ENCODE results near the gene ATF6. TPM values are rescaled to one million over a fixed set of nuclear protein-coding genes. Genes with fewer than 3 reads are reported as not detected.
A peak's percentile ranks its signal among the peaks of the same experiment; 100 is the strongest.

ATF6 gene, protein sequence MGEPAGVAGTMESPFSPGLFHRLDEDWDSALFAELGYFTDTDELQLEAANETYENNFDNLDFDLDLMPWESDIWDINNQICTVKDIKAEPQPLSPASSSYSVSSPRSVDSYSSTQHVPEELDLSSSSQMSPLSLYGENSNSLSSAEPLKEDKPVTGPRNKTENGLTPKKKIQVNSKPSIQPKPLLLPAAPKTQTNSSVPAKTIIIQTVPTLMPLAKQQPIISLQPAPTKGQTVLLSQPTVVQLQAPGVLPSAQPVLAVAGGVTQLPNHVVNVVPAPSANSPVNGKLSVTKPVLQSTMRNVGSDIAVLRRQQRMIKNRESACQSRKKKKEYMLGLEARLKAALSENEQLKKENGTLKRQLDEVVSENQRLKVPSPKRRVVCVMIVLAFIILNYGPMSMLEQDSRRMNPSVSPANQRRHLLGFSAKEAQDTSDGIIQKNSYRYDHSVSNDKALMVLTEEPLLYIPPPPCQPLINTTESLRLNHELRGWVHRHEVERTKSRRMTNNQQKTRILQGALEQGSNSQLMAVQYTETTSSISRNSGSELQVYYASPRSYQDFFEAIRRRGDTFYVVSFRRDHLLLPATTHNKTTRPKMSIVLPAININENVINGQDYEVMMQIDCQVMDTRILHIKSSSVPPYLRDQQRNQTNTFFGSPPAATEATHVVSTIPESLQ
- total RNA-seq (10 to 100 TPM; 18.7 to 27.6 (median 21.9) TPM), total RNA-seq (84.2 to 223 (median 122) reads per million in 29 experiments)
- 29.2 TPM for total RNA-seq (2013)

DNA sequence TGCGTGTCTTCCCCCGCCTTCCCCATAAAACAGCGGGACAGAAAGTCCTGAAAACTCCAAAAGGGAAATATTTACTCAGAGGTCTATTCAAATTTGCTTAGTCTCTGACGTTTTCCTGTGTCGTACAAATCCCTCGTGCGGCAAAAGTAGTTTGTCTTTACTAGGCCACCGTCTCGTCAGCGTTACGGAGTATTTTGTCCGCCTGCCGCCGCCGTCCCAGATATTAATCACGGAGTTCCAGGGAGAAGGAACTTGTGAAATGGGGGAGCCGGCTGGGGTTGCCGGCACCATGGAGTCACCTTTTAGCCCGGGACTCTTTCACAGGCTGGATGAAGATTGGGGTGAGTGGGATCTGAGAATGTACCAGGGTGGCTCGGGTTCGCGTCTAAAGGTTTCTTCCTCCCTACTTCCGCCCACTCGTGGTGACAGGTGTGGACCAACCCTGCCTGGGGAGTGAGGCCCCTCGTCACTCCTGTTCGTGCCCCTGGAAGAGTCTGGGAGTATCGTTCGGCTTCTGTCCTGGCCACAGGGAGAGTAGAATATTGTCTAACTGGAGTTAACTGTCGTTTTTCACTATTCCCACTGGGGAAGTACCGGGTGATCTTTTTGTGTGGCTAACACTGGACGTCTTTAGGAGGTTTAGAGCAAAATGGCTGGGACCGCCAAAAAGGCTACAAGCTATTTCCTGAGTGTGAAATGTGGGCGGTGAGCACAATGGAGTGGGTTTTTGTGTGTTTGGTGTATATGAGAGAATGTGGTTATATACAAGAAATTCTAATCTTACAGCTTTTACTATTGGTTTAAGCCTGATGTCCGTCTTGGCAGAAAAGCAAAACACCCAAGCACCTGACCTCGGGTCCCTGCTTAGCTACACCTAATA lies at the start of gene ATF6:
ATF6 (plus strand) TSS at position 219 of the 880 bp plus-strand sequence; CDS start at position 260, 41 bp downstream.
- CTCF ChIA-PET, result interaction anchor here in 1 of 2 donors (0.5 to 1.7 kb wide), 8 partner anchors 17 to 996 kb away, joined by 3 to 6 read pairs (median 3); partner anchors contain the start of gene DUSP12
- POLR2A ChIA-PET, result interaction anchor here (0.6 to 0.9 kb wide), 4 partner anchors 10 to 756 kb away, joined by 3 to 9 read pairs (median 4); no protein-coding TSS in a partner anchor

GRCh38 chr1:161718559-161719324 lies 47.4 kb upstream of the ATF6 start:
- no peaks in the 10 kb centered on the region for H3K4me1 ChIP-seq (ENCODE audit: control insufficient read depth in 1 of 2, extremely low read depth in 1 of 2, insufficient read depth in 2 of 2, low read length in 2 of 2)
- H3K27me3 Mint-ChIP-seq, result peaks cover 0 to 6% of the 10 kb centered on the region in 2 donors

More for the DNA sequence above, at the start of gene ATF6:
- ATAC-seq (replicated peaks in 1 of 4), result peak; percentile 79 to 82 (median 82)
- peak within 1 kb of the TSS; percentile 99 to 100 (median 99) for H3K4me3 Mint-ChIP-seq
- no peaks in the 10 kb centered on the region for H3K9me3 ChIP-seq
- peaks cover 42 to 45% (median 45%) of the 10 kb centered on the region in 3 donors for H3K4me1 Mint-ChIP-seq
- peak within 1 kb of the TSS; percentile 94 to 97 for H3K27ac Mint-ChIP-seq
- H3K27me3 Mint-ChIP-seq, result no peaks in the 10 kb centered on the region
- peak within 1 kb of the TSS; percentile 69 to 97 for H3K4me3 ChIP-seq (ENCODE audit: control insufficient read depth in 1 of 2, extremely low read depth in 1 of 2, low read length in 1 of 2)
- H3K36me3 ChIP-seq (ENCODE audit: control insufficient read depth in 2 of 2, extremely low read depth in 1 of 2, insufficient read depth in 1 of 2, low read length in 1 of 2), result peaks cover 0 to 2% of the 10 kb centered on the region in 2 donors
- no peaks in the 10 kb centered on the region for H3K27me3 ChIP-seq (replicated peaks in 1 of 2; ENCODE audit: control insufficient read depth in 2 of 2, extremely low read depth in 1 of 2, insufficient read depth in 2 of 2, low read length in 1 of 2)
- H3K9me3 Mint-ChIP-seq, result no peaks in the 10 kb centered on the region
- peak within 1 kb of the TSS; percentile 75 for H3K27ac ChIP-seq (ENCODE audit: low read length)
- peaks cover 30 to 35% of the 10 kb centered on the region in 2 experiments for H3K4me1 ChIP-seq (ENCODE audit: control insufficient read depth in 1 of 2, extremely low read depth in 1 of 2, insufficient read depth in 2 of 2, low read length in 2 of 2)
- DNase-seq, result peak; percentile 63 to 90 (median 73)
- WGBS (ENCODE audit: insufficient coverage), result 2% methylated on average over 18 of the region's 35 CpGs
- H3K36me3 Mint-ChIP-seq, result no peaks in the 10 kb centered on the region

DNA sequence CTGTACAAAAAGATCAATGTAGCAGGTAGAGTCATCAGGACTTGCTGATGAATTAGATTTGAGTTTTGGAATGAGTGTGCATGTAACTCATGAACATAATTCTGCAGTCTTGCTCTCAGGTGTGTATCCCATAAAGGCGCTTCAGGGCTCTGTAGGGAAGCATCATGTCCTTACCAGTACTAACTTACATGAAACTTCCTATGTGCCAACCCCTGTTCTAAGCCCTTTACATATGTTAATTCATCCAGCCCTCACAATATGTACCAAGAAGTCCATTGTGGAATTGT lies 46.9 kb upstream of the ATF6 start:
- Mint-ChIP-seq H3K9me3 (no peaks in the 10 kb centered on the region), H3K36me3 (no peaks in the 10 kb centered on the region), H3K27me3 (peaks cover 0 to 6% of the 10 kb centered on the region in 2 donors), H3K4me1 (peaks cover 7 to 8% (median 7%) of the 10 kb centered on the region in 3 donors), H3K27ac (no peak overlapping the region), H3K4me3 (no peak overlapping the region)
- POLR2A ChIA-PET, result no interaction called here
- Histone ChIP-seq H3K4me1 (ENCODE audit: control insufficient read depth in 1 of 2, extremely low read depth in 1 of 2, insufficient read depth in 2 of 2, low read length in 2 of 2) (no peaks in the 10 kb centered on the region), H3K4me3 (ENCODE audit: control insufficient read depth in 1 of 2, extremely low read depth in 1 of 2, low read length in 1 of 2) (no peak overlapping the region), H3K36me3 (ENCODE audit: control insufficient read depth in 2 of 2, extremely low read depth in 1 of 2, insufficient read depth in 1 of 2, low read length in 1 of 2) (no peaks in the 10 kb centered on the region), H3K27me3 (replicated peaks in 1 of 2; ENCODE audit: control insufficient read depth in 2 of 2, extremely low read depth in 1 of 2, insufficient read depth in 2 of 2, low read length in 1 of 2) (peaks cover 4% of the 10 kb centered on the region in 2 experiments), H3K27ac (ENCODE audit: low read length) (no peak overlapping the region), H3K9me3 (no peaks in the 10 kb centered on the region)
- WGBS (ENCODE audit: insufficient coverage), result no CpG with 5 or more reads among the region's 1 CpG
- ATAC-seq (replicated peaks in 1 of 4), result no peak
- no peak for DNase-seq
- CTCF ChIA-PET, result no interaction called here

More at GRCh38 chr1:161718559-161719324, 47.4 kb upstream of the ATF6 start:
- POLR2A ChIA-PET, result no interaction called here
- Histone ChIP-seq H3K4me3 (ENCODE audit: control insufficient read depth in 1 of 2, extremely low read depth in 1 of 2, low read length in 1 of 2) (no peak overlapping the region), H3K27ac (ENCODE audit: low read length) (no peak overlapping the region), H3K27me3 (replicated peaks in 1 of 2; ENCODE audit: control insufficient read depth in 2 of 2, extremely low read depth in 1 of 2, insufficient read depth in 2 of 2, low read length in 1 of 2) (peaks cover 4% of the 10 kb centered on the region in 2 experiments), H3K9me3 (no peaks in the 10 kb centered on the region), H3K36me3 (ENCODE audit: control insufficient read depth in 2 of 2, extremely low read depth in 1 of 2, insufficient read depth in 1 of 2, low read length in 1 of 2) (no peaks in the 10 kb centered on the region)
- DNase-seq (no peak), ATAC-seq (replicated peaks in 1 of 4) (no peak)
- no peaks in the 10 kb centered on the region for H3K36me3 Mint-ChIP-seq
- peak overlapping the region in 1 of 2 donors; percentile 79 for H3K27ac Mint-ChIP-seq
- CTCF ChIA-PET, result no interaction called here
- H3K9me3 Mint-ChIP-seq, result no peaks in the 10 kb centered on the region
- WGBS (ENCODE audit: insufficient coverage), result 44% methylated on average over 3 of the region's 8 CpGs
- H3K4me1 Mint-ChIP-seq, result peaks cover 7 to 8% (median 7%) of the 10 kb centered on the region in 3 donors
- H3K4me3 Mint-ChIP-seq, result peak overlapping the region in 1 of 3 donors; percentile 1

DNA sequence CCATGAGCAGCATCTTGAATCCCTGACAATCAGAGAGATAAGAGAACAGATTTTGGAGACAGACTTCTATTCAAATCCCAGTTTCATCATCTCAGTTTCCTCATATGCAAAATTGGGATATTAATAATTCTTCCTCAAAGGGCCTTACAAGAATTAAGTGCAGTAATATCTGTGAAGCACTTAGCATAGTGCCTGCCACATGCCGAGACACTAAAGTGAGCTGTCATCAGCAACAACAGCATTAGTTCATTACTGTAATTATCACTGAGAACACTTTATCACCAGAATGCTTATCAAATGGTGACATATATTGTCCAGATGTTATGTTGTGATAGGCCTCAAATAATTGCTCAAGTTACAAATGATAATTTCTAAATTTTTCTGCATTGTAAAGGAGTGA lies 45.7 kb upstream of the ATF6 start:
- H3K36me3 Mint-ChIP-seq, result no peaks in the 10 kb centered on the region
- no peaks in the 10 kb centered on the region for H3K36me3 ChIP-seq (ENCODE audit: control insufficient read depth in 2 of 2, extremely low read depth in 1 of 2, insufficient read depth in 1 of 2, low read length in 1 of 2)
- H3K27me3 Mint-ChIP-seq, result peaks cover 0 to 4% of the 10 kb centered on the region in 2 donors
- no peak for ATAC-seq (replicated peaks in 1 of 4)
- no peaks in the 10 kb centered on the region for H3K9me3 ChIP-seq
- H3K27me3 ChIP-seq (replicated peaks in 1 of 2; ENCODE audit: control insufficient read depth in 2 of 2, extremely low read depth in 1 of 2, insufficient read depth in 2 of 2, low read length in 1 of 2), result peaks cover 4% of the 10 kb centered on the region in 2 experiments
- no peak overlapping the region for H3K27ac ChIP-seq (ENCODE audit: low read length)
- no peak for DNase-seq
- POLR2A ChIA-PET, result no interaction called here
- no peaks in the 10 kb centered on the region for H3K9me3 Mint-ChIP-seq
- WGBS (ENCODE audit: insufficient coverage), result no CpG with 5 or more reads among the region's 1 CpG
- no peak overlapping the region for H3K4me3 Mint-ChIP-seq
- peaks cover 7 to 14% (median 11%) of the 10 kb centered on the region in 3 donors for H3K4me1 Mint-ChIP-seq
- CTCF ChIA-PET, result no interaction called here
- no peak overlapping the region for H3K4me3 ChIP-seq (ENCODE audit: control insufficient read depth in 1 of 2, extremely low read depth in 1 of 2, low read length in 1 of 2)
- H3K4me1 ChIP-seq (ENCODE audit: control insufficient read depth in 1 of 2, extremely low read depth in 1 of 2, insufficient read depth in 2 of 2, low read length in 2 of 2), result peaks cover 0 to 4% of the 10 kb centered on the region in 2 experiments
- H3K27ac Mint-ChIP-seq, result no peak overlapping the region

DNA sequence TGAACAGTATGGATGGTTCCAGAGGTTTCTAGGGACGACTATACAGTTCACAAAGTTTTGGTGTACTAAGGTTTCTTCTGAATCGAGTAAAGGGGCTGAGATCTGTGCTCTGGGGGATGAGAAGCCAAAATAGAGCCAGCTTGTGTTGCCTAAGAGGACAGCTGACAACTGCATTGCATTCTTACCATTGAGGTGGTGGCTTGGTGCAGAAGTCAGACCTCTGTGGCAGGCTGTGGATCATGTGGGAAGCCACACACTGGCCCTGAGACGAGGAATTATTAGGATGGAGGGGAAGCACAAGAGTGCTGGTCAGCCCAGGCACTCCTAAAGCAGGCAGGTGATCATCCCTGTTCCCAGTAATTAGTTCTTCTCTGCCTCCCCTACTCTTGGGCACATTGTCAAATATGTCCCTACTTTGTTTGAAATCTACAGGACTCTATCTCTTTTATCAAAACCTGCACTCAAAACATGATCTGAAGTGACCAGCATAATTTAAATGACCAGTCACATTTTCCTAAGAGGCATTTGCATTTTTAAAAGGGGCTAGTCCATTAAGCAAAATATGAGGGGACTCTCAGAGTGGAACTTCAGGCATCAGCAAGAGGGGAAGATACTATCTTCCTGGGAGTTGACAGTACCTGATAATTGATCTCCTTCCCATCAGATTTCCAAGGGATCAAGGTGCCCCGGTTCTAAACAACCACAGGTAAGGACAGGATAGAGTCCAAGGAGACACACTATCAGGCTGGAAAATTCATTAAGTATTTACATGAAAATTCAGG lies 45.0 kb upstream of the ATF6 start, which contains the start of gene FCRLB:
FCRLB (plus strand) TSS at position 589 of the 782 bp plus-strand sequence. CDS start 1,129 bp downstream, outside the sequence.
- Histone ChIP-seq H3K27me3 (replicated peaks in 1 of 2; ENCODE audit: control insufficient read depth in 2 of 2, extremely low read depth in 1 of 2, insufficient read depth in 2 of 2, low read length in 1 of 2) (peaks cover 4 to 10% of the 10 kb centered on the region in 2 experiments), H3K9me3 (no peaks in the 10 kb centered on the region), H3K4me3 (ENCODE audit: control insufficient read depth in 1 of 2, extremely low read depth in 1 of 2, low read length in 1 of 2) (no peak within 1 kb of the TSS), H3K36me3 (ENCODE audit: control insufficient read depth in 2 of 2, extremely low read depth in 1 of 2, insufficient read depth in 1 of 2, low read length in 1 of 2) (no peaks in the 10 kb centered on the region), H3K27ac (ENCODE audit: low read length) (no peak within 1 kb of the TSS), H3K4me1 (ENCODE audit: control insufficient read depth in 1 of 2, extremely low read depth in 1 of 2, insufficient read depth in 2 of 2, low read length in 2 of 2) (peaks cover 0 to 12% of the 10 kb centered on the region in 2 experiments)
- Mint-ChIP-seq H3K27ac (no peak within 1 kb of the TSS), H3K9me3 (no peaks in the 10 kb centered on the region), H3K4me3 (no peak within 1 kb of the TSS), H3K36me3 (no peaks in the 10 kb centered on the region), H3K4me1 (peaks cover 11 to 21% (median 18%) of the 10 kb centered on the region in 3 donors), H3K27me3 (peaks cover 0 to 3% of the 10 kb centered on the region in 2 donors)
- CTCF ChIA-PET, result no interaction called here
- POLR2A ChIA-PET, result no interaction called here
- no peak for ATAC-seq (replicated peaks in 1 of 4)
- 88% methylated on average over 1 of the region's 4 CpGs for WGBS (ENCODE audit: insufficient coverage)
- no peak for DNase-seq
